Neutrophil (primary cell): ENCODE results near the gene APP.

Source experiments
- H3K27ac ChIP-seq: fragments of 200-600 bp; sonication (generic); 2 replicates; pipeline ENCODE4 v1.5.1; 2016; ENCODE audit warnings: mild to moderate bottlenecking, moderate library complexity
- H3K27me3 ChIP-seq: fragments of 200-600 bp; sonication (generic); 2 replicates; pipeline ENCODE4 v1.6.0; 2016; ENCODE audit warnings: mild to moderate bottlenecking
- H3K36me3 ChIP-seq: fragments of 200-600 bp; sonication (generic); 2 replicates; pipeline ENCODE4 v1.5.1; 2017
- H3K4me1 ChIP-seq, 2 experiments: fragments of 200-600 bp in 1 of 2; sonication (generic) in 1 of 2; 1 replicate in 1 of 2; 2 replicates in 1 of 2; pipeline versions ENCODE4 v1.5.1 to v1.6.1; 2013 to 2016; ENCODE audit warnings: low read depth in 1 of 2, low read length in 1 of 2, mild to moderate bottlenecking in 1 of 2, moderate library complexity in 1 of 2; ENCODE audit not compliant: control insufficient read depth in 1 of 2, insufficient read depth in 1 of 2
- H3K4me3 ChIP-seq, 2 experiments: fragments of 200-600 bp in 1 of 2; sonication (generic) in 1 of 2; 1 replicate in 1 of 2; 2 replicates in 1 of 2; pipeline ENCODE4 v1.5.1; 2013 to 2016; ENCODE audit warnings: low read depth in 1 of 2, low read length in 1 of 2, mild to moderate bottlenecking in 1 of 2, moderate library complexity in 1 of 2
- H3K9me3 ChIP-seq: fragments of 200-600 bp; sonication (generic); 2 replicates; pipeline ENCODE4 v1.5.1; 2016
- TF ChIP-seq, protein P1 (sequence below): fragments of 200-600 bp; sonication (generic); IDR thresholded peaks from 2 replicates; pipeline ENCODE4 v1.5.1; 2016; ENCODE audit warnings: antibody characterized with exemption

Gene APP

DNA sequence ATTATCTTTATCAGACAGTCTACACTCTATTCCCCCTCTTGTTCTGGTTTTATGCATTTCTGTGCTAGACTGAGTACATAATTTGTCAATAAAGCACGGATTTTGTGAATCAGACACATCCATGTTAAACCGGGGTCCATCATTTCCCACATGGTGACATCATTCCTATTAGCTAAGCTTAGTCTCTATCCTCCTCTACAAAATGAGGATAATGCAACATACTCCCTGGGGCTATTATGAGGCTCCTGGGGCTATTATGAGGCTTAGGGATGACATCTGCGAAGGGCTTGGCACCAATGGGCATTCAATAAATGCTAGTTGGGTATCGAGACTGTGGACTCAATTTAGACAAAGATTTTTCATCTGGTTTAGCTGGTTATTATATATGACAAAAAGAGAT lies 25.1 kb upstream of the APP start:
- no peaks in the 10 kb centered on the region for H3K36me3 ChIP-seq
- TF ChIP-seq, protein P1, sequence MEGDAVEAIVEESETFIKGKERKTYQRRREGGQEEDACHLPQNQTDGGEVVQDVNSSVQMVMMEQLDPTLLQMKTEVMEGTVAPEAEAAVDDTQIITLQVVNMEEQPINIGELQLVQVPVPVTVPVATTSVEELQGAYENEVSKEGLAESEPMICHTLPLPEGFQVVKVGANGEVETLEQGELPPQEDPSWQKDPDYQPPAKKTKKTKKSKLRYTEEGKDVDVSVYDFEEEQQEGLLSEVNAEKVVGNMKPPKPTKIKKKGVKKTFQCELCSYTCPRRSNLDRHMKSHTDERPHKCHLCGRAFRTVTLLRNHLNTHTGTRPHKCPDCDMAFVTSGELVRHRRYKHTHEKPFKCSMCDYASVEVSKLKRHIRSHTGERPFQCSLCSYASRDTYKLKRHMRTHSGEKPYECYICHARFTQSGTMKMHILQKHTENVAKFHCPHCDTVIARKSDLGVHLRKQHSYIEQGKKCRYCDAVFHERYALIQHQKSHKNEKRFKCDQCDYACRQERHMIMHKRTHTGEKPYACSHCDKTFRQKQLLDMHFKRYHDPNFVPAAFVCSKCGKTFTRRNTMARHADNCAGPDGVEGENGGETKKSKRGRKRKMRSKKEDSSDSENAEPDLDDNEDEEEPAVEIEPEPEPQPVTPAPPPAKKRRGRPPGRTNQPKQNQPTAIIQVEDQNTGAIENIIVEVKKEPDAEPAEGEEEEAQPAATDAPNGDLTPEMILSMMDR, result no peak
- no peak overlapping the region for H3K27ac ChIP-seq

DNA sequence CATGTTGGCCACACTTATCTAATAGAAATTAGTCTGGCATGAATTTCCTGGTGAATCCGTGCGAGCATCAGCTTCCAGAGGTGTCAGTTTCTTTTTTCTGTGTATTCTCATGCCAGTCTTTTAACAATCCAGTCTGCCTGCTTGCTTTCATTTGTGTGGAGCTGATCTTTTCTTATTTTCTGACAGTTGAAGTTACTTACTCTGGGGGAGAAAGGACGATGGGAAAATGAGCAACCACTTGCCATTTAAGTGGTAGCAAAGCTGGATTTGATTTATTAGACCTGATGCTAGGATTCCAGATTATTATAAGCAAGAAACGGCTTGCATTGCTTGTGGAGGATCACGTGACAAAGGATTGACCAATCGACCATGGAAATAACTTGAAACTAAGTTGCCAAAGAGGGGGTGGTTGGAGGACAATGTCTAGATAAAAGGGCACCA lies 24.3 kb upstream of the APP start:
- H3K27me3 ChIP-seq, result no peaks in the 10 kb centered on the region
- H3K27ac ChIP-seq, result no peak overlapping the region
- H3K36me3 ChIP-seq, result no peaks in the 10 kb centered on the region
- no peaks in the 10 kb centered on the region for H3K4me1 ChIP-seq
- H3K4me3 ChIP-seq, result no peak overlapping the region
- H3K9me3 ChIP-seq, result no peaks in the 10 kb centered on the region
- TF ChIP-seq, protein P1, result no peak

More for the DNA sequence above, 25.1 kb upstream of the APP start:
- Histone ChIP-seq H3K27me3 (no peaks in the 10 kb centered on the region), H3K4me1 (no peaks in the 10 kb centered on the region), H3K4me3 (no peak overlapping the region), H3K9me3 (no peaks in the 10 kb centered on the region)

GRCh38 chr21:26194326-26194725 lies 23.8 kb upstream of the APP start:
- Histone ChIP-seq H3K27me3 (no peaks in the 10 kb centered on the region), H3K36me3 (no peaks in the 10 kb centered on the region), H3K9me3 (no peaks in the 10 kb centered on the region), H3K4me3 (no peak overlapping the region), H3K27ac (no peak overlapping the region), H3K4me1 (no peaks in the 10 kb centered on the region)
- TF ChIP-seq, protein P1, result no peak

- no peaks in the 10 kb centered on the region for H3K27me3 ChIP-seq
- peaks cover 3 to 7% of the 10 kb centered on the region in 2 experiments for H3K4me1 ChIP-seq
- H3K27ac ChIP-seq, result no peak overlapping the region
- no peaks in the 10 kb centered on the region for H3K9me3 ChIP-seq
- TF ChIP-seq, protein P1, result no peak
- no peak overlapping the region for H3K4me3 ChIP-seq
- no peaks in the 10 kb centered on the region for H3K36me3 ChIP-seq
Measured at GRCh38 chr21:26191609-26192008, 21.0 kb upstream of the APP start.

- TF ChIP-seq, protein P1, result no peak
- no peaks in the 10 kb centered on the region for H3K9me3 ChIP-seq
- no peaks in the 10 kb centered on the region for H3K27me3 ChIP-seq
- H3K27ac ChIP-seq, result no peak overlapping the region
- H3K36me3 ChIP-seq, result no peaks in the 10 kb centered on the region
- H3K4me1 ChIP-seq, result peaks cover 3 to 7% of the 10 kb centered on the region in 2 experiments
- no peak overlapping the region for H3K4me3 ChIP-seq
Measured at GRCh38 chr21:26188422-26188821, 17.9 kb upstream of the APP start.

GRCh38 chr21:26185446-26185845 lies 14.9 kb upstream of the APP start:
- Histone ChIP-seq H3K36me3 (no peaks in the 10 kb centered on the region), H3K4me3 (no peak overlapping the region), H3K9me3 (no peaks in the 10 kb centered on the region), H3K27ac (no peak overlapping the region), H3K27me3 (no peaks in the 10 kb centered on the region), H3K4me1 (peaks cover 3 to 7% of the 10 kb centered on the region in 2 experiments)
- TF ChIP-seq, protein P1, result no peak
